Measurements from ENCODE around the gene PMM2. TPM values are rescaled to one million over a fixed set of nuclear protein-coding genes. Genes with fewer than 3 reads are reported as not detected.
A peak's percentile ranks its signal among the peaks of the same experiment; 100 is the strongest.
"Not testable (repeated sequence)": the region's sequence is repeated elsewhere in the genome, so short reads cannot be mapped to it uniquely, and the experiment has no call there.

PMM2 gene
- total RNA-seq, 1 donor from 2014 or later = 16.5 TPM

GRCh38 chr16:8781797-8782196 lies 15.8 kb upstream of the PMM2 start:
- DNase-seq (ENCODE audit: low read depth in 2 of 2) = no peak

- DNase-seq (ENCODE audit: low read depth in 2 of 2) = no peak
Measured at GRCh38 chr16:8782673-8783072, 15.0 kb upstream of the PMM2 start.

DNA sequence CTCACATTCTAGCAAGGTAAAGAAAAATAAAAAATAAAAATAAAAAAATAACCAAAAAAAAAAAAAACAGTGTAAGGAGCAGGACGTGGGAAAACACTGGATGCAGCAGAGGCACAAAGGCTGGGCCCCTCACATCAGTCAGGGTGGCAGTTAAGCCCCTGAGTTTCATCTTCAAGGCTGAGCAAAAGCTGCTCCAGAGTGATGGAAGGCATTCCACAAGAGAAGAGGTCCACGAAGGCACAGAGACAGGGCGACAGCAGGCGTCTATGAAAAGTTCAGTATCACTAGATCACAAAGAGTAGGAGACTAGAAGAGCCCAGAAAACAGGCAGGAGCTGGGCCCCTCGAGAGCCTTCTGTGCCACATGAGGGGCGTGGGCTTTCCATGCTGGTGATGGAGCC lies 12.2 kb upstream of the PMM2 start:
- no peak for DNase-seq (ENCODE audit: low read depth in 2 of 2)

DNA sequence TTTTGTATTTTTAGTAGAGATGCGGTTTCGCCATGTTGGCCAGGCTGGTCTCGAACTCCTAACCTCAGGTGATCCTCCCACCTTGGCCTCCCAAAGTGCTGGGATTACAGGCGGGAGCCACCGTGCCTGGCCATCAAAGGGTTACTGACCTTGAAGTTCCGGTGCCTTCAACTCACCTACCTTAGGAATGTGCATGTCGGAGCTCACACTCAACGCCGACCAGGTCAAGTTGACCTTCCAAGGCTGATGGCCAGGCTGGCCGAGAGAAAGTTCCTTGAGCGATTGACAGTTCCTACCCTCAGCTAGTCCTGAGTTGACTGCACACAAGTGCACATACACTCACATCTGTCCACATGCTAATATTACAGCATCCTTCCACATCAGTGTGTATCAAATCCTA lies 11.3 kb upstream of the PMM2 start:
- not testable (repeated sequence) for DNase-seq (ENCODE audit: low read depth in 2 of 2)

- DNase-seq (ENCODE audit: low read depth in 2 of 2) = no peak
Measured at GRCh38 chr16:8788578-8789172, 9.0 kb upstream of the PMM2 start.

- DNase-seq (ENCODE audit: low read depth in 2 of 2) = no peak
Measured at GRCh38 chr16:8795091-8795490, 2.5 kb upstream of the PMM2 start.

- DNase-seq (ENCODE audit: low read depth in 2 of 2) = no peak
Measured at GRCh38 chr16:8795818-8796217, 1.8 kb upstream of the PMM2 start.

GRCh38 chr16:8796469-8797363 lies 923 bp upstream of the PMM2 start:
- peak; percentile 18 to 19 for DNase-seq (ENCODE audit: low read depth in 2 of 2)

GRCh38 chr16:8798174-8798527 lies 512 bp downstream of the PMM2 start:
- DNase-seq (ENCODE audit: low read depth in 2 of 2) = no peak

GRCh38 chr16:8798535-8799157 lies 1.0 kb downstream of the PMM2 start:
- DNase-seq (ENCODE audit: low read depth in 2 of 2) = peak in 1 of 2 donors; percentile 15

- DNase-seq (ENCODE audit: low read depth in 2 of 2) = no peak
Measured at GRCh38 chr16:8801701-8802100, 4.1 kb downstream of the PMM2 start.

DNA sequence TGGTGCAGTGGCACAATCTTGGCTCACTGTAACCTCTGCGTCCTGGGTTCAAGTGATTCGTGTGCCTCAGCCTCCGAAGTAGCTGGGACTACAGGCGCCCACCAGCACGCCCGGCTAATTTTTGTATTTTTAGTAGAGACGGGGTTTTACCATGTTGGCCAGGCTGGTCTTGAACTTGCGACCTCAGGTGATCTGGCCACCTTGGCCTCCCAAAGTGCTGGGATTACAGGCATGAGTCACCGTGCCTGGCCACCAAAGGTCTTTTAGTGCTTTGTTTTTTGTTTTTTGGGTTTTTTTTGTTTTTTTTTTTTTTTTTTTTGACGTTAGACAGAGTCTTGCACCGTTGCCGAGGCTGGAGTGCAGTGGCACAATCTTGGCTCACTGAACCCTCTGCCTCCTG lies 6.1 kb downstream of the PMM2 start:
- not testable (repeated sequence) for DNase-seq (ENCODE audit: low read depth in 2 of 2)

DNA sequence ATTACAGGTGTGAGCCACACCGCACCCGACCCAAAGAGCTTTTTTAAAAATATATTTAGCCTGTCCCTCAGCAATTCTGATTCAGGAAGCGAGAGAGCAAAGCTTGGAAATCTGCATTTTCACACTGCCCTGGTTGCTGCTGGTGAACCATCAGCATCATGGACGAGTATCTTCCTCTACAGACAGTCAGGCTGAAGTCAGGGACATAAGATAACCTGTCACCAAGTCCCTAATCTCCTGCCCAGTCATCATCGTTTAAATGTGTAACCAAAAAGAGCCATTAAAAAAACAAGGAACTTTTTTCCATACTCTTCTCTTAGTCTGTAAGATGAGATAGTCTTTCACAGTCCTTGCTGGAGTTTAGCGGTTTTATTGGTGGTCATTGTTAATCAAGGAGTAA lies 6.7 kb downstream of the PMM2 start:
- DNase-seq (ENCODE audit: low read depth in 2 of 2) = no peak

GRCh38 chr16:8806272-8806983 lies 8.8 kb downstream of the PMM2 start:
- no peak for DNase-seq (ENCODE audit: low read depth in 2 of 2)

GRCh38 chr16:8807189-8807588 lies 9.6 kb downstream of the PMM2 start:
- DNase-seq (ENCODE audit: low read depth in 2 of 2) = no peak

- DNase-seq (ENCODE audit: low read depth in 2 of 2) = no peak
Measured at GRCh38 chr16:8808009-8808408, 10.4 kb downstream of the PMM2 start.

DNA sequence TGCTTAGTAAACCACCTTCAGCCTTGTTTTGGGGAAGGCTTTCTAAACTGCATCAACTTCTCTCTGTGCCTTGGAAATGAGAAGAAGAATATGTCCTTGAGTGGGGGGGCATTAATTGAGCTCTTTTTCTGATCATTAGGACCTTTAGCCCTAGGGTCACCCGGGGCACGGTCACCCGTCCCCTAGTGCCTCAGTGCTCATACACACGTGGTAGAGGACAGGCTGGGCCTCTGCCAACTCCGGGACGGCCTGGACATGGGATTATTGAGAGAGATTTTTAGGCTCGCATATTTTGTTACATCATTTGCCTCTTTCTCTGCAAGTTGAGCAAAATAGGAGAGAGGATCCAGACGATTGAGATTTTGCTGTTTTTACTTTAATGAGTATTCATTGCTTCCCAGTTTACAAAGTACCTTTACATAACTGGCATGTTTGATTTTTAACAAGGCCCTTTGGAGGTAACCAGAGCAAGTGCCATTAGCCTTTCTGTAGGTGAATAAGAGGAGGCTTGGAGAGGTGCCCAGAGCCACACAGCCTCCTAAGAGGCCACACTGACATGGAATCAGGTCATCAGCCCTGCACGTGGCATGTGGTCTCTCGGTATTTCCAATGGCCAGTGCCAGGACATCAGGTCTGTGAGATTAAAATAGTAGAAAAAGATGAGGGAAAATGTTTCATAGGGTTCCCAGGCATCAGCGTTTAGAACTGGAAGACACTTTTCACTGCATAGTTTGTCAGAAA lies 11.1 kb downstream of the PMM2 start:
- DNase-seq (ENCODE audit: low read depth in 2 of 2) = no peak

DNA sequence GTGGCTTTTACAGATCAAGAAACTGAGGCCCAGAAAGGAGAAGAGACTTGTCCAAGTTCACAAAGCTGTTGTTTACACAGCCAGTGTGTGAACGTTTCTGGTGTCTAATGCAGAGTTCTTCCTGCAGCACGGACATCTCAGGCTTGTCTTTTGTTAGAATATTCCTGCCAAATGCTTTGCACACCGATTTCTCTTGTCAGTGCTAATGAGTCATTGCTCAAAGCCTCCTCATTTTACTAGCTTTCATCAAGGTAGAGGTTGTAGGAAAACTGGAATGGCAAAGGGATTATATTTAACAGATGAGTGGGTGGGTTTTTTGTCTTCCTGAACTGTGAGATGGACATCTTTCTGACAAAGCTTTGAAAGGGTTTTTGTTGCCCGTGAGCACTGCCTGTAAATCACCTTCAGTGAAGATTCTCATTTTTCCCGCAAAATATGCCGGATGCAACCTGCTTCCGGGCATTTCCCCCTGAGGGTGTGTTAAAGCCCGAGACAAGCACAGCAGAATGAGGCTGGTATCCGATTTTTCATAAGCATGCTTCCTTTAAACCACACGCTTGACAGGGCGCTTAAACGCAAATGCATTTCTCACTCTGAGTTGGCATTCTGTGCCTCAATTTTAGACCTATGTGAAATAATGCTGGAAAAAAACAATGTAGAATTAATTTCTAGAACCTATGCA lies 14.7 kb downstream of the PMM2 start:
- no peak for DNase-seq (ENCODE audit: low read depth in 2 of 2)

GRCh38 chr16:8814095-8814806 lies 16.6 kb downstream of the PMM2 start:
- DNase-seq (ENCODE audit: low read depth in 2 of 2) = no peak
